ES-I3 (cell line): ENCODE measurements around the gene NTNG1.

Source experiments
- H3K36me3 ChIP-seq: 2 replicates; pipeline ENCODE4 v1.6.1; 2013; ENCODE audit warnings: mild to moderate bottlenecking, low read length, control low read depth, moderate library complexity; ENCODE audit not compliant: insufficient read depth
- H3K4me1 ChIP-seq: 2 replicates; pipeline ENCODE4 v1.6.1; 2013; ENCODE audit warnings: mild to moderate bottlenecking, control low read depth, low read length; ENCODE audit not compliant: insufficient read depth
- H3K9ac ChIP-seq: 2 replicates; pipeline ENCODE4 v1.6.1; 2013; ENCODE audit warnings: low read depth, mild to moderate bottlenecking, low read length, moderate library complexity
- H3K9me3 ChIP-seq: 2 replicates; pipeline ENCODE4 v1.6.1; 2013; ENCODE audit warnings: mild to moderate bottlenecking, low read length, moderate library complexity; ENCODE audit not compliant: control insufficient read depth, insufficient read depth

NTNG1 gene

GRCh38 chr1:107273515-107273914 lies 132.7 kb downstream of the NTNG1 start:
- Histone ChIP-seq H3K9me3 (no peaks in the 10 kb centered on the region), H3K36me3 (no peaks in the 10 kb centered on the region), H3K9ac (no peak overlapping the region), H3K4me1 (peaks cover 3% of the 10 kb centered on the region; the same call in 1 of the 2 replicates)

DNA sequence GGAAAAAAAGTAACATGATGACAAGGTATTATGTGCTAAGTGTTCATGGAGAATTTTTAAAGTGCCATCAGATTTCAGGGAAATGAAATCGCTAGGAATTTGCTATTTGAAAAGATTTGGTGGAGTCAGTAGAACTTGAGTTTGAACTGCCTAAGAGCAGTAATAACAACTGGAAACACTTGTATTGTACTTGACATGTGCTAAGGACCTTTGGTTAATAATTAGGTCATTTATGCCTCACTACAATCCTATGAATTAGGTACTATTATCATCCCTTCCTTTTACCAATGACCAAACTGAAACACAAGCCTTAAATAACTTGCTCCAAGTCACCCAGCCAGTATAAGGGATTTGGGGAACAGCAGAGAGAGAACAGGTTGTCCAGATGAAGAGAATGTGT lies 133.4 kb downstream of the NTNG1 start:
- Histone ChIP-seq H3K36me3 (no peaks in the 10 kb centered on the region), H3K4me1 (peaks cover 3% of the 10 kb centered on the region; the same call in 1 of the 2 replicates), H3K9me3 (no peaks in the 10 kb centered on the region), H3K9ac (no peak overlapping the region)

DNA sequence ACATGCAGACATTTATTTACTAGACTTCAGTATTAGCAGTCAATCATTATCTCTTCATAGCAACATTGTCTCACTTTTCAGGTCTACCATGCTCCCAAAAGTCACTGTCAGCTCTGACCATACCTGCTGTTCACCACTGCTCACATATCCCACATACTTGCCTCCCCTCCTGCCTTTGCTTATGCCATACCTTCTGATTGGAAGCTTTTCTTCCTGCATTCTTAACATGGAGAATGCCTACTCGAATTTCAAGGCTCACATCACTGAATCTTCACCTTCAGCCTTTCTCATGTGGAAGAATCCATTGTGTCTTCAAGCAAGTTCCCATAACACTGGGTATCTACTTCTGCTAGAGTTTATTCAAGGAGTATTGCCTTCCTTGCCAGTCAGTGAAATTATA lies 135.4 kb downstream of the NTNG1 start:
- no peaks in the 10 kb centered on the region for H3K36me3 ChIP-seq
- H3K9ac ChIP-seq = no peak overlapping the region
- H3K9me3 ChIP-seq = no peaks in the 10 kb centered on the region
- peaks cover 3% of the 10 kb centered on the region; the same call in 1 of the 2 replicates for H3K4me1 ChIP-seq

DNA sequence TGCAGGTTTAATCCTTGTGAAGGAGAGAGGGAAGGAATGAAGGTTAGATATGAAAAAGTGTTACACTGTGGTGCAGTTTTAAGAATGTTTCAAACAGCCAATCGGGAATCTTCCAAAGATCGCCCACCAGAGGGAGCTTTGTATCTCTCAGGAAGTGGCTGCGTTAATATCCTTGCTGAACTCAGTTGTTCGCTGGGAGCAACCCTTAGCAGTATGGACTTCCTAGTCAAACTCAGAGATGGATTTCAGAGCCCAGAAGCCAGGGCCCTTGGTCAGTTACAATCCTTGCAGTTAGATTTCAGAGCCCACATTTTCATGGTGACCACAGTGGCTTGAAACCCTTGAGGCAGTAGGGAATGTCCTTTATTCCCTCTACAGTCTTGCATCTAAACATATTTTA lies 136.2 kb downstream of the NTNG1 start:
- Histone ChIP-seq H3K9me3 (no peaks in the 10 kb centered on the region), H3K36me3 (no peaks in the 10 kb centered on the region), H3K9ac (no peak overlapping the region), H3K4me1 (peaks cover 3% of the 10 kb centered on the region; the same call in 1 of the 2 replicates)

- no peaks in the 10 kb centered on the region; the same call in 1 of the 2 replicates for H3K4me1 ChIP-seq
- no peaks in the 10 kb centered on the region for H3K36me3 ChIP-seq
- no peaks in the 10 kb centered on the region for H3K9me3 ChIP-seq
- H3K9ac ChIP-seq = no peak overlapping the region
These were observed 145.3 kb downstream of the NTNG1 start for GRCh38 chr1:107286125-107286524.

DNA sequence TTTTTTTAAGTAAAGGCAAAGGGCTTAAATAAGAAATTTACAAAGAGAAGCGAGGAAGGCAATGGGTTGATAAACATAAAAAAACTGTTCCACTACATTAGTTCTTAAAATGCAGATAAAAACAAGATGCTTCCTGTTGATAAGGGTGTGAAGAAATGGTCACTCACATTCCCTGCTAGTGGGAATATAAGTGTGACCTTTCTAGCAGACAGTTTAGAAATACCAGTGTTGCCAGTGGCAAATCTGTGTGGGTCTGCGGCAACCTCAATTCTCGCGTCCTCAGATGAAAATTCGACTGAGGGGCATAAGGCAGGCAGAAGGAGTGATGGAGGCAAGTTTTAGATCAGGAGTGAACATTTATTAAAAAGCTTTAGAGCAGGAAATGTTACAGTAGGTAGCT lies 151.1 kb downstream of the NTNG1 start:
- H3K4me1 ChIP-seq = no peaks in the 10 kb centered on the region
- H3K9me3 ChIP-seq = no peaks in the 10 kb centered on the region
- no peak overlapping the region for H3K9ac ChIP-seq
- no peaks in the 10 kb centered on the region for H3K36me3 ChIP-seq

GRCh38 chr1:107293901-107294613 lies 153.2 kb downstream of the NTNG1 start:
- H3K9me3 ChIP-seq = no peaks in the 10 kb centered on the region
- no peak overlapping the region for H3K9ac ChIP-seq
- H3K36me3 ChIP-seq = no peaks in the 10 kb centered on the region
- no peaks in the 10 kb centered on the region for H3K4me1 ChIP-seq

DNA sequence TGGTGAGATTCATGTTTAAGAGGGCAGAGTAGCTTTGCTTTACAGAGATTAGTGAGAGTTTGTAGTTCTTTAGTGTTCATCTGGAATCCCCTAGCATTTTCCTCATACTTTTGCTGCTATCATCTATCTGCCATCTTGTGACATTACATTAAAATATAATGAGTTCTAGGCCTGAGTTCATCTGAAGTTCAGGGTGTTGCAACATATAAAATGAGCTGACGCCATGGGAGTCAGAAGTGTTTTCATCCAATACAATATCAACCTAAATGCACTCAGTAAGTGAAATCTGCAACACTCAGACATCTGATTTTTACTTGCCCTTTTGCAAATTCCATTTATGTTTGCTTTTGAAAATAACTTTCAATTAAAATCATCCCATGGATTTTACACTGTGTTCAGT lies 153.8 kb downstream of the NTNG1 start:
- H3K9ac ChIP-seq = no peak overlapping the region
- no peaks in the 10 kb centered on the region for H3K9me3 ChIP-seq
- H3K4me1 ChIP-seq = no peaks in the 10 kb centered on the region
- H3K36me3 ChIP-seq = no peaks in the 10 kb centered on the region

- no peaks in the 10 kb centered on the region for H3K36me3 ChIP-seq
- no peak overlapping the region for H3K9ac ChIP-seq
- H3K4me1 ChIP-seq = no peaks in the 10 kb centered on the region
- H3K9me3 ChIP-seq = no peaks in the 10 kb centered on the region
These were observed 156.8 kb downstream of the NTNG1 start for GRCh38 chr1:107297681-107298080.

- H3K36me3 ChIP-seq = no peaks in the 10 kb centered on the region
- H3K9ac ChIP-seq = no peak overlapping the region
- no peaks in the 10 kb centered on the region for H3K4me1 ChIP-seq
- no peaks in the 10 kb centered on the region for H3K9me3 ChIP-seq
These were observed 157.7 kb downstream of the NTNG1 start for GRCh38 chr1:107298526-107298925.

DNA sequence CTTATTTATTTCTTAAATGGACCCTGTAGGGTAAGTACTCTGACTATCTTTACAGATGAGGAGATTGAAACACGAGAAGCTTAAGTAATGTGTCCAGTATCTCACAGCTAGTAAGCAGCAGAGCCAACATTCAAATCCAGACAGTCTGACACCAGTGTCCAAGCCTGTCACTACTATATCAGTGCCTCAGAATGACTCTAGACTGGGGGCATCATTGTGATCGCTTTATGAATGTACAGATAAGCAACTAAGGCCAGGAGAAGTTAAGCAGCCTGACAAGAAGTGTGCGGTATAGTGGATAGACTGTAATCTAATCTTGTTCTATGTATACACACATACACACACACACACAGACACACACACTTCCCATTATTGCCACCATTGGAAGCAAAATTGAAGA lies 158.7 kb downstream of the NTNG1 start:
- H3K4me1 ChIP-seq = no peaks in the 10 kb centered on the region
- H3K36me3 ChIP-seq = no peaks in the 10 kb centered on the region
- no peak overlapping the region for H3K9ac ChIP-seq
- no peaks in the 10 kb centered on the region for H3K9me3 ChIP-seq

- no peaks in the 10 kb centered on the region for H3K4me1 ChIP-seq
- no peak overlapping the region for H3K9ac ChIP-seq
- no peaks in the 10 kb centered on the region for H3K9me3 ChIP-seq
- H3K36me3 ChIP-seq = no peaks in the 10 kb centered on the region
These were observed 169.1 kb downstream of the NTNG1 start for GRCh38 chr1:107309962-107310361.

DNA sequence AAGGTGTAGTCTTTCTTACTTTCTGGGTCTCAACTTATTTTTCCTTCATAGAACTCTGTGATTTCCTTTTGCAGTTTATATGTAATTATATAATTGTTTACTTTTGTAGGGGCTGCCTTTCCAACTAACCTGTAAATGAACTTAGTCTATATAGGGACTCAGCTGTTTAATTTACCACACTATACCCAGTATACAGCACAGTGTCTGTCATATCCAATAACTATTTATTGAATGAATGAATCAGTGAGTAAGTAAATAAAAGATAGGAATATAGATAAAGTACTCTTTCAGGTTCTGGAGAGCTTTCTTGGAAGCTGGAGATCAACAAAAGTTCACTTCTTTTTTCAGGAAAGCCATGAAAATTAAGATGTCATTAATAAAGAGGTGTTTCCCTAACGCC lies 174.8 kb downstream of the NTNG1 start:
- no peak overlapping the region for H3K9ac ChIP-seq
- no peaks in the 10 kb centered on the region for H3K9me3 ChIP-seq
- H3K36me3 ChIP-seq = no peaks in the 10 kb centered on the region
- H3K4me1 ChIP-seq = no peaks in the 10 kb centered on the region

- no peaks in the 10 kb centered on the region for H3K9me3 ChIP-seq
- H3K9ac ChIP-seq = no peak overlapping the region
- no peaks in the 10 kb centered on the region for H3K4me1 ChIP-seq
- H3K36me3 ChIP-seq = no peaks in the 10 kb centered on the region
These were observed 178.1 kb downstream of the NTNG1 start for GRCh38 chr1:107318932-107319331.

DNA sequence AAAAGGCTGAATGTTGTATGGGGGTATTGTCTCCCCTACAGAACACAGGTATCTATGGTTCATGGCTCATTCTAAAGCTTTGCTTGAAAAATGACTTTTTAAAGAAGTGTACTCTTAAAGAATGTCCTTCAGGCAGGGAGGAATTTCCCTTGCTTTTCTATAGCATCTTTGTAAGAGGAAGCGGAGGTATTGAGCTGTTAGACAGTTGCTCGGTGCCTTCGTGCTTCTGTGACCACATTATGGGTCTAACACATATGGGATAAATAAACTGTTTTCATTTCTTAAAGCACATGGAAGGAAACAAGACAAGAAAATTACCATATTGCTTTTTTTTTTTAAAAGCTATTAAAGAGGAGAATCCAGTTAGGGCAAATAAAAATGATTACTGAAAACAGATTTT lies 182.9 kb downstream of the NTNG1 start:
- H3K9ac ChIP-seq = no peak overlapping the region
- no peaks in the 10 kb centered on the region for H3K4me1 ChIP-seq
- no peaks in the 10 kb centered on the region for H3K36me3 ChIP-seq
- no peaks in the 10 kb centered on the region for H3K9me3 ChIP-seq
